COLO829 (cell line): ENCODE results near the gene UBAC2.

Source experiments
- DNase-seq: peaks from one replicate; pipeline ENCODE4 v3.0.0; 2012; ENCODE audit warnings: low spot score

The UBAC2 gene

DNA sequence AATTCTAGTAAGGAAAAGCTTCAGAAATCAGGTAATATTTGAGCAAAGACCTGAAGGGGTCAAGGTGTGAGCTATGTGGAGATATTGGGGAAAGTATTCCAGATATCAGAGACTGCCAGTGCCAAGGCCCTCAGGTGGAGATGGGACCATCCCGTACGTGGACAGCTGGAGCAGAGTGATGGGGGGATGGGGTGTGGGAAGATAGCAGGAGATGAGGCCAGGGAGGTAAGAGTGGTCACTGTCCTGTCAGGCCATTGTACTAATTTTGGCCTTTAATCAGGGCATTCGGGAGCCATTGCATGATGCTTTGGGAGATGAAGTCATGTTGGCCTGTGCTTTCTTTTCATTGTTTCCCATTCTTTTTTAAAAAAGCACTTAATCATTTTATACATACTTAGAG is 70.6 kb downstream of the UBAC2 start:
- no peak for DNase-seq

DNA sequence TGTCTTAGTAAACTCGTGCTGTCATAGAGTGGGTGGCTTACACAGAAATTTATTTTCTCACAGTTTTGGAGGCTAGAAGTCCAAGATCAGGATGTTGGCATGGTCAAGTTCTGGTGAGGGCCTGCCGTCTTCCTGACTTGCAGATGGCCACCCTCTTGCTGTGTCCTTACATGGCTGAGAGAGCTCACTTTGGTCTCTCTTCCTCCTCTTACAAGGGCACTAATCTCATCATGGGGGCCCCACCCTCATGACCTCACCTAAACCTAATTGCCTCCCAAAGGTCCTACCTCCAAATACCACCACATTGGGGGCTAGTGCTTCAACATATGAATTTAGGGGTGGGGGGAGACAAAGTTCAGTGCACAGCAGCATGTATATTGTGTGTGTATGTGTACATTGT is 71.8 kb downstream of the UBAC2 start:
- DNase-seq = no peak

DNA sequence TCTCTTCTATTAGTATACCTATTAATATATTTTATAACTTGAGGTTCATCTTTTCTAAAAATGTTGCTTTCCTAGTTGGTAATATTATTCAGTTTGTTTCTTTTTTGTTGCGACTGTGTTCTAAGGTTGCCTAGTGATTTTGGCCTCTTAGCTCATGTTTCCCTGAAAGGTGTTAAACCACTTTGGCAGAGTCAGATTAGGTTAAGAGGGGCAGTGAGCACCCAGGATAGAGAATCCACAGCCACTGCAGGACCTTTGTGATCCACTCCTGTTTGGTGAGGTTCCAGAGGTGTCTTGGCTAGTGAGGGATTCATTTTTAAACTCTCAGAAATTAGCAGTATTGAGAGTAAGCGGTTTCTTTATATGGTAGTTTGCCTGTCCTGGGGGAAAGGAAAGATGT is 72.5 kb downstream of the UBAC2 start:
- no peak for DNase-seq

DNA sequence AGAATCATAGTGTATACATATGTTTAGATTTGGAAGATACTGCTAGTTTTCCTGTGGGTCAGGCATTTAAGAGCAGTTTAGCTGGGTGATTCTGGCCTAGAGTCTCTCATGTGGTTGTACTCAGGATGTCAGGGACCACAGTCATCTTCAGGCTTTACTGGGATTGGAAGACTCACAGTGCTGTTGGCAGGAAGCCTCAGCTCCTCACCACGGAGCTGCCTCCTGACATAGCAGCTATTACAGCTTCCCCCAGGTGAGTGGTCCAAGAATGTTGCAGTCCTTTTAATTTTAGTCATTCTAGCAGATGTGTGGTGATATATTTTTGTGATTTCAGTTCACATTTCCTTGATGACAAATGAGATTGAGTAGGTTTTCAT is 74.4 kb downstream of the UBAC2 start:
- no peak for DNase-seq

DNA sequence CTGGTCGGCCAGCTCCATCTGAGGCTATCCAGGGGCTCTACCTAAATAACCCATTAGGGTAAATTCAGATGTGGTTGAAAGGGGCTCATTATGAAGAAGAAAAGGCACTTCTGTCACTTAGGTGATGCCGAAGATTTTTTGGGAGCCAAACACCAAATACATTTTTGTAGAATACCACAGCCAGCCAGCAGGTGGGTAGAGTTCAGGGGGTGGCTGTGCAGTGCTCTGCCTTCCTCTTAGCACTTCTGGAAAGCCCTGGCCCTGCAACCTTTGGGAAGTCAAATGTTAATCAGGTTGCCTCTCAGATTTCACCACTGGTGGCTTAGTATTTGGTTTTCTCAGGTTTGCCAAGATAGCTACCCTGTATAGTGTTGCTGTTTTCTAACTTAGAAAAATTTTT is 76.1 kb downstream of the UBAC2 start:
- no peak for DNase-seq

DNA sequence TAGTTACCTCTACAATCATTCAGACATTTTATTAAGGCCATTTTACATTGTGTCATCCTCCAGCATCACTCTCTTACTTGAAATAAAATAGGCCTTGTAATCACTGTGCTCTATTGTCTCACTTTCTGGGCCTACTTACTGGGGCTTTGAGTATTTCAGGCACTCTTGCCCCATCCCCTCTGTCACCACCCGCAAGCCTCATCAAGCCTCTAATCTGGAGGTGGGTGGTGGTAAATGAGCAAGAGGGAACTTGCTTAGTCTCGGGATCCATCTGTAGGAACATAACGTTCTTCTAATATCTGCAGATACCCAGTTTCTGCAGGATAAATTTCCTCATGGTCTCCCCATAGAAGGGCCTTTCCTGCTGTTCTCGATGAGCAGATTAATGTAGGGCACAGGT is 77.0 kb downstream of the UBAC2 start:
- no peak for DNase-seq

DNA sequence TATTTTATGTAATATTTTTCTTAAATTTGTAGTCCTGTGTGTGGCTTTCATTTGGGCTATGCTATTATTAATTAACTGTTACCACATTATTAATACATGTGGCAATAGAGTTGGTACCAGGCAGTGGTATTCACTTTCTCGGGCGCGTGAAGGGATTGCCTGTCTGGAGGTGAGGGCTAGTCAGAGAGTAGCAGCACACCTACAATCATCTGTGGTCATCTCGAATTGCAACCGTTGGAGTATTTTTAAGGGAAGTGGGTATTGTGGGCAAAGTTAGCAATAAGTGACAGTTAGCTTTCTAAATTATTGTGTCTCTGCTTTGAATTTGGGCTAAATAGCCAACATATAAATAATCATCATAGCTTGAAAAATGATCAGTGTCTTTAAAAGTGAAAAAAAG is 77.5 kb downstream of the UBAC2 start:
- DNase-seq = no peak

DNA sequence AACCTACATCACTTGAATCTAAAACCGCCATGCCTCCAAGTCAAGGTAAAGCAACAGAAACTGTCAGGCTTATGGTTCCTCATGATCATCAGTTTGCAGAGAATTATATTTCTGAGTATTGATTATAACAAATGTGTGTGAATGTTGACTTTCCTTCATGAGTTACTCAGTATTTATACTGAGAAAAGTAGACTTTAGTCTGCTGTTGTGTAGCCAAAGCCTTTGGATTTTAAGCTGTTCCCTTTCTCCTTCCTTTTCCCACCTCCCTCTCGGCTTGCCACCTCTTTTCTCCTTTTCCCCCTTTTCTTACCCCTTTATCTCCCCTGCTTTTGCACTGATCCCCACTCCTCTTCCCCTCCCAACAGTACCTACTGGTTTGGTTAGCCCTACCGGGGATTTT is 78.2 kb downstream of the UBAC2 start:
- DNase-seq = no peak

DNA sequence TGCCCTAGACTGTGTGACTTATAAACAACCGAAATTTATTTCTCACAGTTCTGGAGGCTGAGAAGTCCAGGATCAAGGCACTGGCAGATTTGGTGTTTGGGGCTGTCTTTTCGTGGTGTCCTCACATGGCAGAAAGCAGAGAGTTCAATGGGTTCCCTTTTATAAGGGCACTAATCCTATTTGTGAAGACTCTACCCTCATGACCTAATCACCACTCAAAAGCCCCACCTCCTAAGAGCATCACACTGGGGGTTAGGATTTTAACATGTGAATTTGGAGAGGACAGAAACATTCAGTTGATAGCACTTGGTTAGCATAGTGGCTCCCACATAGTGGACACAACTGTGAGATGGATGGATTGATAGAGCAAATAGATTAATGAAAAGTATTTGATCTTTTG is 79.0 kb downstream of the UBAC2 start:
- DNase-seq = no peak

DNA sequence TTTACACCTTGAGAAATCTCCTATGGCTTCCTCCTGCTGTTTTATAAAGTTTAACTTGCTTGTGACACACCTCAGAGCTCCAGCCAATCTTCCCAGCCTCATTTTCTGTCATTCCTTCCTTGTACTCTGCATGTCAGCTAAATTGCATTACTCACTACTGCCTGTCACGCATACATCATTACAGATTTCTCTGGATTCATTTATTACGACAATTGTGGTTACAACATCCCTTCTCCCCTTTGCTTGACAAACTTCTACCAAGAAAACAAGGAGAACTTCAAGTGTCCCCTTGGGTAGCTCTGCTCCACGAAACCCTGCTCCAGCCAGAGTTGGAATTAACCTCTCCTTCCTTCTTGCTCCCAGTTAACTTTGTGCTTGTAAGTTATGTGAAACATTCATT is 79.5 kb downstream of the UBAC2 start:
- DNase-seq = no peak

DNA sequence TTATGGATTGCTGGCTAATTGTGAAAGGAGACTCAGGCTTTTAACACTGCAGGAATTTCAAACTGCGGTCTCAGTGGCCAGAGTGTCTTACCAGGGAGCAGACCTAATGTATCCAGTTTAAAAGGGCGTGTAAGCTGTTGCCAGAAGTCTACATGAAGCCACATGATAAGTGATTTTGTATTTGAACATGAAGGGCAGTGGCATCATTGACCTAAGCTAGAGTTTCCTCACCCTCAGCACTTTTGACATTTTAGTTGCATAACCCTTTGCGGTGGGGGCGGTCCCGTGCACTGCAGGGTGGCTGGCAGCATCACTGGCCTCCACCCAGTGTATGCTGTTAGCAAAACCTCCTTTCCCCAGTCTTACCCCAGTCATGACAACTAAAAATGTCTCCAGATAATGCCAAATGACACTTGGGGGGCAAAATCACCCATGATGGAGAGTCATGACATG is 81.2 kb downstream of the UBAC2 start:
- DNase-seq = no peak

DNA sequence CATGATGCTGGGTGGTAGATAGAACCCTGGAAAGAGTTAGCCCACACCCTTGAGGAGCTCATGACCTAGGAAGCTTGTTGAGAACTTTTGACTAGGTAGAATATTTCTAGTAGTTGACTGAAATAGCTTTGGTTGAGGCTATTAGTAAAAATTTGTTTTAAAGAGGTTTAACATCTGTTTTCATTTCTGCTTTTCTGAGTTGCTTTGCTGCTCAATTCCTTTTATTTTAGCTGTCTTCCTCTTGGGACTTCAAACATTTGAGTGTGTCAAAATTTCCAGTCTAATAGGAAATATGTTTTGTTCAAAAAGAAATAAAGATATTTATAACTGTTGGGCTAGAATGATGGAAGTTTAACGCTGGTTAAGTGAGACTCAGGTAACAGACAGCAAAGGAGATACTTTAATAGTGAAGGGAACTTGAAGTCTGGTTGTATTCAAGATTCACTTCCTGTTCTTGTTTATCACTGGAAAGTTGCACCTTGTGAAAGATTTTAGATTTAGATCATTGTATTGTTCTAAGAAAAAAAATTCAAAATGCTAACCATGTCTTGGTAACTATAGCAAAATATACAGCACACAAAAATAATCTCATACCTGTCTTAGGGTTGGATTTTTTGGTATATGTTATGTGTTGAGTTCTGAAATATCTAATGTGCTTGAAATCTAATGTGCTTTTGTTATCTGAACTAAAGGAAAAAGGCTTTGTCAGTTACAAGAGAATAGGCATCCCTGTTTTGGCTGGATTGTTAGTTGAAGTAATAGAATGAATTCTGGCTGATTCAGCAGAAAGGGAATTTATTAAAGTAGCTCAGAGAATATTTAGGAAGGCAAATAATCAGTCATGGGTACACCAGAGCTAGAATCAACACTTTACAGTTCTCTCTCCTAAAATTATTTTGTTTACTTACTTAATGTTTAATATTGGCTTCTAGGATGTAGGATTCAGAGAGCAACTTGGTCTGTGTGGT is 81.9 kb downstream of the UBAC2 start:
- DNase-seq = no peak

DNA sequence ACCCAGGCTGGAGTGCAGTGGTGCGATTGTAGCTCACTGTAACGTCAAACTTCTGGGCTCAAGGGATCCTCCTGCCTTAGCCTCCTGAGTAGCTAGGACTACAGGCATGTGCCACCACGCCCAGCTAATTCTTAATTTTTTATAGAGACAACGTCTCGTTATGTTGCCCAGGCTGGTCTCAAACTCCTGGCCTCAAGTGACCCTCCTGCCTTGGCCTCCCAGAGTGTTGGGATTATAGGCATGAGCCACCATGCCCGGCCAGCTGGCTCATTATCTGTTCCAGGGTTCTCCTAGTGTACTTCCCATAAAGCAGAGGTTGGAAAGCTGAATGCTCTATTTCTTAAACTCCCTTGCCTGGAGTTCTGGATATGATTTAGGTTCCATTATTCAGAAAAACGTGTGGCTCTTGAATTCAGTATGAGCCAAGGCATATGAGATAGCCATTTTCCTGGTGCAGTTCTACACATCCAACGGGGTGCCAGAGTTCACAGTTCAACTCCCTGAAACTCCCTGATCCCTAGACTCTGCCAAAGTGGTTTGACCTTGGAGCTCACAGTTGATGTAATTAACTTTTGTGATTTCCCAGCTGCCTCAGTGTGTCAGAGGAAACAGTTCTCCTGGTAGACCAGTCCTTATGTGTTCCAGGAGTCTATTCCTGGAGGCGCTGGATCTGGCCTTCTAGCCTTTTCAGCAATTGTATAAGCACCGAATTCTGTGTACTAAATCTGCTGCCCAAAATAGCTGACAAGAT is 85.0 kb downstream of the UBAC2 start:
- no peak for DNase-seq

DNA sequence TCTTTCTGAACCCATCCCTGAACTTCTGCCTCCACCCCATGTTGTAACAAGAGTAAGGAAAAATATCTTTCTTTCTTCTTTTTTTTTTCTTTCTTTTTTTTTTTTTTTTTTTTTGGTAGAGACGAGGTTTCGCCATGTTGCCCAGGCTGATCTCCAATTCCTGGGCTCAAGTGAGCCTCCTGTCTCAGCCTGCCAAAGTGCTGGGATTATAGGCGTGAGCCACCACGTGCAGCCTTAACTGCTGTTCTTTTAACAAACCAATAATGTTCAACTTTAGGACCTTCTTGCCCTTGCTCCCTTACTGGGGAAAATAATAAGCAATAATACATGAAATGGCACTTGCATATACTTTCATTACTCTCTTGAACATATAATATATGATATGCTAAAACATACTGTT is 86.9 kb downstream of the UBAC2 start:
- no peak for DNase-seq

DNA sequence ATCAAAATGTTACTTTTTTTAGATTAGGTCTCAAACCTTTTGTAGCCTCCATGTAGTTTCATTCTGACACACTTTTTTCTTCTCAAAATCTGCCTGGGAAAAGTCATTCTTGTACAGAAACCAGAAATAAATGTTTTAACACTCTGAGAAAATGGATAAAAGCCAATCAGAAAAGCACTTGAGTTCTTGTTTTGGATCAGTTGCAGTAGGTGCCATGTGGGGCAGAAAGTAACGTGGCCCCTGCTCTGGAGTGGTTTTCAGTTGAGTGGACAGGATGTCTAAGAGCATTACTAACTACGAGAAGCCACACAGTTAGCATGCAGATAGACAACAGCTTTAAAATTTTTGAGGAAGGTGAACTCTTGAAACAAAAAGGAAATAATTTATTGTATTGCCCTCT is 87.4 kb downstream of the UBAC2 start:
- no peak for DNase-seq

DNA sequence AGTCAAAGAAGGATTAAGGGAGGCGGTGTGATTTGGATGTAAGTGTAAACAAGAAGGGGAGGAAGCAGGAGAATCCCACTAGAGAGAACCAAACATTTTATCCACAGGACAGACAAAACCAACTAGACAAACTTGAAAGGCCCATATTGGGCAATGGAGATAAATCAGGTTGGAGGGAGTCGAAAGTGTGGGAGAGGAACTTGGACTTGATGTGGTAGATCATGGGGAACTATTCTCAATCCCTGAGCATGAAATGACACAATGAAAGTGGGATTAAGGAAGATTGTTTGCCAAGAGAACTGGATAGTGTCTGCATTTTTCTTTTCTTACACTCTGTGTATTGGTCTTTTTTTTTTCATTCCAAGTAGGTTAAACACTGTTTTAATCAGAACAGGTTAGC is 88.6 kb downstream of the UBAC2 start:
- no peak for DNase-seq

DNA sequence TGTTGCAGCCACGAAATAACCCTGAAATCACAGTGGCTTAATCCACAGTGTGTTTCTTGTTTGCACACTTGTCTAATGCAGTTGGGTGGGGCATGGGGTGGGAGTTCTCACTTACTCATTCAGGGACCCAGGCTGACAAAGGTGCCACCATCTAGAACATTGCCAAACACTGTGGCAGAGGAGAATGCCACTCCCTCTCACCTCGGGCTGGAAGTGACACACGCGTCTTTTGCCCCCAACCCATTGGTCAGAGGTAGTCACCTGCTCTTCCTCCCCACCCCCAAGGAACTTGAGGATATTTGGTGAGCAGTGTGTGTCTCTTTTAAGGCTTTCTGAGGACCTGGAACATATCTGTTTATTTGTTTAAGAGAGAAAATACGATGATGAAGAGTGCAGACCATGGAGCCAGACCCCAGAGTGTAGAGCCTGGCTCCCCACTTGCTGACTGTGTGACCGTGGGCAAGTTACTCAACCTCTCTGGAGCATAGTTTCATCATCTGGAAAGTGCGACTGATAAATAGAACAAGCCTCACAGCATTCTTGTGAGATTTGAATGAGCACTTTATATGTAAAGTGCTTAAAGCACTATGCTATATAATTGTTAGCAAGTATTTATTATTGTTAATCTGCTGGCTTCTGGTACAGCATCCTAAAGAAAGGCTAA is 89.2 kb downstream of the UBAC2 start:
- no peak for DNase-seq

DNA sequence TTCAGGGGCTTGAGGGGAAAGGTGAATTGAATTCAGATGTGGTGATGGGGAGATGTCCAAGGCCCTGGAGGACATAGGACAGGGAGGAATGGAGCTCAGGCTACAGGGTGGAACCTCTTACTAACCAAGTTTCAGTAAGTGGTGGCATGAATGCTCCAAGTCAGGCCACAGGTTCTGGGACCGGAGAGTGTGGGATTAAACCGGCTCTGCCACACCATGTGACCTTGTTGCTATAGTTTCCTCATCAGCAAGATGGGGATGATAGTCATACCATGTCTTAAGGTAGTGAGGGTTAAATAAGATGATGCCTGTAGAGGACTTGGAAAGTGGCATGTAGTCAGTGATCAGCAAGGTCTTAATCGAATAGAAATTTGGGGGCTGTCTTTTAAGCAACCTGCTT is 90.2 kb downstream of the UBAC2 start:
- DNase-seq = no peak

DNA sequence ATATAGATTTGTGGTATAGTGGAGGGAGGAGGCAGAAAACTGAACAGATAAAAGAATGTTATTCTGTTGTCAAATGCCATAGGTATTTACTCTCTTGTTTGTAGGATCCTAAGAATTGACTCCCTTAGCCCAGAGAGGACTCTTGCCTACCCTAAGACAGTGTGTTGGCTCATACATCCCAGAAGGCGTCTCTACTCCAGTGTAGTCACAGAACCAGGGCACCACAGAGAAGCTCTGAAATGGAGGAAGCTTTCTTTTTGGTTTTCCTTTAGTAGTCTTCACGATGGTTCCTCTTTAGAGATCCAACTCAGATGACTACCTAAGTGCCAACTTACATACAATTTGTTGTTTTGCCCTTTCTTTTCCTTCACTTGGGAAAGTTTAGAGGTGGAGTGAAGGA is 92.5 kb downstream of the UBAC2 start:
- DNase-seq = no peak

DNA sequence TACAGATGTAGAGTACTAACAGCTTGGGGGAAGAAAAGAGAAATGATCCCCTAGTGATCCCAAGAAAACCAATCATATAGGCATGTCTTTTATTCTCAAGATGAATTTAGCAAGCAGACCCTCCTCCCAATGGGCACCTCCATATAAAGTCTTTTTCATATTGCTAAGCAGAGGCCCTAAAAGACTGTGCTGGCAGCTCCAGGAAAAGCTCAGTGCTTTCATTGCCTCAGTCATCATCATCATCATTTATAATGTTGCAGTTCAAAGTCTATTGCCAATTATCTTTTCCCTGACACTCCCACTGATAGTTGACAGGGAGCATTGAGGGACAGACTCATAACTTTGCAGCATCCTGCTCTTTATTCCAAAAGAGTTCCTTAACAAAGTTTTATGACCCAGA is 93.5 kb downstream of the UBAC2 start:
- DNase-seq = no peak

DNA sequence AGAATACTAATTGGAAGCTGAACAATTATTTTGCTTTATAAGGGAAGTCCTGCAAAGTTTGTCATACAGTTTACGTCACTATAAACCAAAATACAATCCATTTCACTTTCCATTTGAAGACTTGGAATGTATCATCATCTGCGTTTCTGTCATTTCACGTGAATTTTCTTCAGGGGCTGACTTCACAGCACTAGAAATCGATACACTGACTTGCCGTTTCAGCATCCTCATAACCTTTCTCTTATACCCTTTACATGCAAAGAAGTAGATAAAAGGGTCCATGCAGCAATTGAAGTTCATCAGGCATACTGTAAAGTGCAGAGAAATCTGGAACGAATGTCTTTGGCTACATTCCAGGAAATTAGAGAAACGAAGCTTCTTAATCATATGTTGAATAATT is 94.3 kb downstream of the UBAC2 start:
- no peak for DNase-seq

DNA sequence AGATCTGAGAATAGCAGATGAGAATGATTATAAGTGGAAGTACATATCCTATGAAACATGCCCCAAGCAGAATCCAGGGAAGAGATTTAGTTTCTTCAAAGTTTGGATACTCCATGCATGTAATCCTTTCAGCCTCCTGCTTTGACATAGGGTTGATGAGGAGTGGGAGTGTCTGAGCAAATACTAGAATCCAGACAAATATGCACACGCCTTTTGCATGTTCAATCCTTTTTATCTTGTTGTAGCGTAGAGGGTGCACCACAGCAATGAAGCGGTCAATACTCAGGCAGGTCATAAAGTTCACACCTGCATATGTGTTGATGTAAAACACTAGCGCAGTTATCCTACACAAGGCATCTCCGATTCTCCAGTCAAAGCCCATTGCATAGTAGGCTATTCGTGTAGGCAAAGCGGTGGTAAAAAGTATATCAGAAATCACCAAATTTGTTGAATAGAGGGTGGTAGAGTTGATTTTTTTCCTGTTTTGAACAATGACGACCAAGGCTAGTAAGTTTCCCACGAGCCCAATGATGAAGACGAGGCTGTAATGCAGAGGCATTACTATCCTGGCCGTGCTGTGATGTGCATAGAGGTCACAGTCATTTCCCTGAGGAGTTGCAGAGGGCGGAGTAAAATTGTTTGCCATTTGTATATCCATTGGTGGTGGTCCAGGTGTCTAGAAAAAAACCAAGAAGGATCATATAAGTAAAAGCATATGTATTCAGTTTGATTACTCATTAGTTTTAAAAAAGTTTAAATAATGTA is 95.0 kb downstream of the UBAC2 start:
- DNase-seq = no peak
